ENCODE results near the gene MPZL3.

GRCh38 chr11:118226781-118227180 is 25.4 kb downstream of the MPZL3 start:
- TF ChIP-seq EZH2 (IDR thresholded peaks at IDR 0.05; ENCODE audit: low read depth) (no peak), CTCF (conservative IDR thresholded peaks at IDR 0.05) (no peak)

Measured in PC-9 (cell line).